ENCODE results near the gene PDE6A.

The PDE6A gene

DNA sequence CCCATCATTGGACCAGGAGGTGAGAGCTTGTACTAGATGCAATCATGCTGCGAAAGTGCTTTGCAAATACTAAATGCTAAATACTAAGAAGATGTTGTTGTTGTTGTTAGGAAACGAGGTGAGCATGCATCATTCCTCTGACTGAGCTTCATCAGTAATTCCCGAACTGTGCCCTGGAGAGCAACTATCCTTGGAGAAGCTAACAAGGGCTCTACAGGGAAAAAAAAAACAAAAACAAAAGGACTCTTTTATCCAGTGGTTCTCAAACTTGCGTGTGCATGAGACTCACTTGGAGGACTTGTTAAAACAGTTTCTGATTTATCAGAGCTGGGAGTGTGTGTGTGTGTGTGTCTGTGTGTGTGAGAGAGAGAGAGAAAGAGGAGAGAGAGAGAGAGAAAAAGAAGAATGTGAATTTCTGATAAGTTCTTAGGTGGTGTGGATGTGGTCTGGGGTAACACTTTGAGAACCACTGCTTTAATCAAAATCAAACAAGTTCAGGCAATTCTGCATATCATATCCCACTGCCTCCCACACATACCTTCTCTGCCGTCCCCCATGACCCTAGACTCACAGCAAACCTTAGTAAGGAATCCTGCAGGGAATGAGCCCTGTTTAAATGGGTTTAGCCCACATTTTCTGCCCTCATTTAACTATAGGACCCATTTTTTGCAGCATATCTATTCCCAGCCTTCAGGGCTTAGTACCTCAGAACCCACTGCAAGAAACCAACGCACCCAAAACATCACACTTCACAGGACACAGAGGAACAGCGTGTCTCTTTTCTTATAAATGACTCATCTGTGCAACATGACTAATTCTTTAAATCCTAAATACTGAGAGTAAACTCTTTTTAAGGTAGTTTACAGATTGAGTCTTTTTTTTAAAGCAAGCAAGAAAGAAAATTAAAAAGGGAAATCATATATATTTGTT lies 48.9 kb downstream of the PDE6A start:
- DNase-seq (ENCODE audit: low read depth) = no peak
- TF ChIP-seq, protein P1, sequence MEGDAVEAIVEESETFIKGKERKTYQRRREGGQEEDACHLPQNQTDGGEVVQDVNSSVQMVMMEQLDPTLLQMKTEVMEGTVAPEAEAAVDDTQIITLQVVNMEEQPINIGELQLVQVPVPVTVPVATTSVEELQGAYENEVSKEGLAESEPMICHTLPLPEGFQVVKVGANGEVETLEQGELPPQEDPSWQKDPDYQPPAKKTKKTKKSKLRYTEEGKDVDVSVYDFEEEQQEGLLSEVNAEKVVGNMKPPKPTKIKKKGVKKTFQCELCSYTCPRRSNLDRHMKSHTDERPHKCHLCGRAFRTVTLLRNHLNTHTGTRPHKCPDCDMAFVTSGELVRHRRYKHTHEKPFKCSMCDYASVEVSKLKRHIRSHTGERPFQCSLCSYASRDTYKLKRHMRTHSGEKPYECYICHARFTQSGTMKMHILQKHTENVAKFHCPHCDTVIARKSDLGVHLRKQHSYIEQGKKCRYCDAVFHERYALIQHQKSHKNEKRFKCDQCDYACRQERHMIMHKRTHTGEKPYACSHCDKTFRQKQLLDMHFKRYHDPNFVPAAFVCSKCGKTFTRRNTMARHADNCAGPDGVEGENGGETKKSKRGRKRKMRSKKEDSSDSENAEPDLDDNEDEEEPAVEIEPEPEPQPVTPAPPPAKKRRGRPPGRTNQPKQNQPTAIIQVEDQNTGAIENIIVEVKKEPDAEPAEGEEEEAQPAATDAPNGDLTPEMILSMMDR (IDR thresholded peaks at IDR 0.05; ENCODE audit: low read depth, low read length, missing control alignments) = no peak

DNA sequence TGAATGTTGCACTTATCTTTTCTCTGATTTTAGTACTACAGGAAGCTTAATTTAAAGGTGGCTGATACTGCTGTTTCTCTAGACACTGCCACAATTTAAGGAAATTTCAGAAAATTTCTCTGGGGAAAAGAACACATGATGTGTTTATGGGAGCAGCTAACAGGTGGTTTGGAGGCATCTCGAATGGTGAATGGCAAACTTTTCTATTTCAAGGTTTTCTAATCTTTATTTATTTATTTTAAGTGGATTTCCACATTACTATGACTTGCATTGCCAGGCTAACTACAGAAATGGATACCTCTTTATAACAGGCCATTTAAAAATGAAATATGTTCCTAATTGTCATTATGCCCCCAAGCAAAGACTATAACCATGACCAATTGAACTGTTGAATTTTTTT lies 50.4 kb downstream of the PDE6A start:
- no peak overlapping the region for H3K4me3 ChIP-seq (ENCODE audit: low read depth, low read length)
- no peak for DNase-seq (ENCODE audit: low read depth)
- TF ChIP-seq, protein P1 (IDR thresholded peaks at IDR 0.05; ENCODE audit: low read depth, low read length, missing control alignments) = no peak

More for the DNA sequence above, 48.9 kb downstream of the PDE6A start:
- no peak overlapping the region for H3K4me3 ChIP-seq (ENCODE audit: low read depth, low read length)

DNA sequence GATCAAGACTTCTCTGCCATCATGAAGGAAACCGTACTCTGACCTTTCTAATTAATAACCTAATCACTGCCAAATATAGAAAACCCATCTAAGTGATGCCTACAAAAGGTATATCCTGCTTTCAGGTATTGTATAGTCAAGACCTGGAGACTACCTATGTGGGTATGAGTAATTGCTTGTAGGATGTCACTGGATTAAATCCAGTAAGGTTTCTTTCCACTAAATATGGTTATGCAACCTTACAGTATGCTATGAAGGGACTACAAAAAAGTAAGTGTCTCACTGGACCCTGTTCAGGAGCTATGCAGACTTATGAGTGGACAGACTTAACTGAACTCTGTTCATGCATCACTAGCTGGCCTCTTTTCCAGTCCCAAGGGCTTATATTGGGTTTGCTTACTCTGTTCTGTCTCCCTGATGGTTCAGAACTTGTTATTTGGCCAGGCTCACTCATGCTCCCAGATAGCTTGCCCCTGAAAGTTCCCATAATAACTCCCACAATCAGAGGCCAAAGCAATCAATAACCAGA lies 51.1 kb downstream of the PDE6A start:
- TF ChIP-seq, protein P1 (IDR thresholded peaks at IDR 0.05; ENCODE audit: low read depth, low read length, missing control alignments) = no peak
- H3K4me3 ChIP-seq (ENCODE audit: low read depth, low read length) = no peak overlapping the region
- DNase-seq (ENCODE audit: low read depth) = no peak

DNA sequence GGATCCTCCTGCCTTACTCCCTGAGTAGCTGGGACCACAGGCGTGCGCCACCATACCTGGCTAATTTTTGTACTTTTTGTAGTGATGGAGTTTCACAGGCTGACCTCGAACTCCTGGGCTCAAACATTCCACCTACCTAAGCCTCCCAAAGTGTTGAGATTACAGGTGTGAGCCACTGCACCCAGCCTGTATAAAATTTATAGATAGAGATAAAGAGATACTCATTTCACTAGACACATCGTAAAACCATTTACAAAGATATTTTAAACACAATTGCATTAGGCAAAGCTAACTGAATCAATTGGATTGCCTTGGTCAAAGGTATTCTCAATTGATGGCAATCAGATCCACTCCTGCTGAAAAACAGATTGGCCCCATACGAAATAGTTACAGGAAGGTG lies 52.0 kb downstream of the PDE6A start:
- no peak for DNase-seq (ENCODE audit: low read depth)
- H3K4me3 ChIP-seq (ENCODE audit: low read depth, low read length) = no peak overlapping the region
- TF ChIP-seq, protein P1 (IDR thresholded peaks at IDR 0.05; ENCODE audit: low read depth, low read length, missing control alignments) = no peak

DNA sequence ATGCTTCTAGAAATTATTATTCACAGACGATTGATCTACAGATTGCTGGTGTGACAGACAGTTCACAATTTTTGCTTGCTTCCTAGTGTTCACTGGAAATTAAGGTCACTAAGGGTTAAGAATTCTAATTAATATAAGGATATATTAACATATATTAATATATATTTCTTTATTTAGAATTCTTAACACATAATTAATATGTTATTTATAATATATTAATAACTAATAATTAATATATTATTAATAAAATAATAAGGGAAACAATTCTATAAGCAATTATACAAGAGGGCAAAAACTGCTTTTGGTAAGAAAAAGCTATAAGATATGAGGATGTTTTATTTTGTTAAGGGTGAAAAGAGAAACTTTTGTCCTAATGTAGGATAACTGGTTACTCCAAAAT lies 56.3 kb downstream of the PDE6A start:
- DNase-seq (ENCODE audit: low read depth) = no peak
- TF ChIP-seq, protein P1 (IDR thresholded peaks at IDR 0.05; ENCODE audit: low read depth, low read length, missing control alignments) = no peak
- no peak overlapping the region for H3K4me3 ChIP-seq (ENCODE audit: low read depth, low read length)

DNA sequence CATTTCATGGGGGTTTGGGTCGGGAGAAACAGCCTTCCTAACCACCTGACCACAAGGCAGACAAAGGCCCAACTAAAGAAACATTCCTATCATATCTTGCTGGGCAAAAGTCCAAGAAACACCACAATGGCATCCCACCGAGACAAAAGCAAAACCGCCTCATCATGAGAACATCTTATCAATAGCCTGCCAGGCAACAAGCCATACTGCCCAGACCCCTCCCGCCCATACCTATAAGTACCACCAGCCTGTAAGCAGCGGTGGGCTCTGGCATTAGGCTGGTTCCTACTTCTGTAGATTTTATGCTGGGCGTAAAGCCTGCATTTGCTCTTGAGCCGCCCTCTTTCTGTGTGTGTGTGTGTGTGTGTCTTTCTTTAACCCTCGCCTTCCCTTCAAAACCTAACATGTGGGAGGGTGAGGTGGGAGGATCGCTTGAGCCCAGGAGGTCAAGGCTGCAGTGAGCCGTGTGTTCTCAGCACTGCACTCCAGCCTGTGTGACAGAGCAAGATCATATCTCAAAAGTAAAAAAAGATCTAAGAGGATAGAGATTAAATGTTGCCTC lies 56.9 kb downstream of the PDE6A start:
- TF ChIP-seq, protein P1 (IDR thresholded peaks at IDR 0.05; ENCODE audit: low read depth, low read length, missing control alignments) = no peak
- DNase-seq (ENCODE audit: low read depth) = no peak
- no peak overlapping the region for H3K4me3 ChIP-seq (ENCODE audit: low read depth, low read length)
